Gastrocnemius medialis (tissue), 4 donors: ENCODE results near the gene C2CD4D.

ENCODE experiments used
- CTCF ChIP-seq, 5 experiments: fragments of 450-650 bp in 3 of 5; fragments of 200-600 bp in 2 of 5; sonication (generic) in 2 of 5; IDR thresholded peaks in 4 of 5; conservative IDR thresholded peaks in 1 of 5; 1 replicate in 4 of 5; 2 replicates in 1 of 5; pipeline ENCODE4 v1.5.1; 2016 to 2019; ENCODE audit warnings: antibody characterized with exemption in 5 of 5, mild to moderate bottlenecking in 3 of 5, moderate library complexity in 3 of 5
- POLR2A ChIP-seq, 2 donors: fragments of 450-650 bp; IDR thresholded peaks; one replicate each; pipeline ENCODE4 v1.6.1; 2017; ENCODE audit warnings: antibody characterized with exemption in 2 of 2, mild to moderate bottlenecking in 2 of 2, moderate library complexity in 2 of 2

GRCh38 chr1:151849871-151850270 lies 10.3 kb upstream of the C2CD4D start:
- no peak for TF ChIP-seq CTCF (IDR thresholded peaks at IDR 0.05 in 4 of 5, conservative IDR thresholded peaks at IDR 0.05 in 1 of 5)
- no peak for TF ChIP-seq POLR2A (IDR thresholded peaks at IDR 0.05)
